HG03354 (cell line): Measurements from ENCODE around the gene XKR7.
"Not testable (repeated sequence)": the region's sequence is repeated elsewhere in the genome, so short reads cannot be mapped to it uniquely, and the experiment has no call there.

Experiments used
- ATAC-seq: cut with Tn5 transposase; IDR thresholded peaks from one replicate; pipeline ENCODE4 v1.9.1; 2021; ENCODE audit warnings: mild to moderate bottlenecking; ENCODE audit not compliant: unreplicated experiment, poor library complexity, severe bottlenecking

XKR7 gene, protein sequence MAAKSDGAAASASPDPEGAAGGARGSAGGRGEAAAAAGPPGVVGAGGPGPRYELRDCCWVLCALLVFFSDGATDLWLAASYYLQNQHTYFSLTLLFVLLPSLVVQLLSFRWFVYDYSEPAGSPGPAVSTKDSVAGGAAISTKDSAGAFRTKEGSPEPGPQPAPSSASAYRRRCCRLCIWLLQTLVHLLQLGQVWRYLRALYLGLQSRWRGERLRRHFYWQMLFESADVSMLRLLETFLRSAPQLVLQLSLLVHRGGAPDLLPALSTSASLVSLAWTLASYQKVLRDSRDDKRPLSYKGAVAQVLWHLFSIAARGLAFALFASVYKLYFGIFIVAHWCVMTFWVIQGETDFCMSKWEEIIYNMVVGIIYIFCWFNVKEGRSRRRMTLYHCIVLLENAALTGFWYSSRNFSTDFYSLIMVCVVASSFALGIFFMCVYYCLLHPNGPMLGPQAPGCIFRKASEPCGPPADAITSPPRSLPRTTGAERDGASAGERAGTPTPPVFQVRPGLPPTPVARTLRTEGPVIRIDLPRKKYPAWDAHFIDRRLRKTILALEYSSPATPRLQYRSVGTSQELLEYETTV

DNA sequence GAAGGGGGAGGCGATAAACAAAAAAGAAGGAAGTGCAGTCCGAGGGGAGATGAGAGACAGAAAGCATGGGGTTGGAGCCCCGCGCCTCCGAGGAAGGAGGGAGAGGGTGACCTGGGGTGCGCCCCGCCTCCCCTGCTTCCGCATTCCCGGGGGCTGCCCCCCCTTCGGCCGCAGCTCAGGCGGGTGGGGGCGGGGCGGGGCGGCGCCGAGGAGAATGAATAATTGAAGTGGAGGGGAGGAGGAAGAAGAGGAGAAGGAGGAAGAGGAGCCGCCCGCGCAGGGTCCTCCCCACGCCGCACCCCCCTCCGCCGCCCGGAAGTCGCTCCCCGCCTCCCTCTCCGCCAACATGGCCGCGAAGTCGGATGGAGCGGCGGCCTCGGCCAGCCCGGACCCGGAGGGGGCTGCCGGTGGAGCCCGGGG is at the start of gene XKR7:
Gene XKR7 (plus strand): TSS at position 322 of the 420 bp plus-strand sequence. CDS start 25 bp downstream, at position 347.
- ATAC-seq, result no peak

DNA sequence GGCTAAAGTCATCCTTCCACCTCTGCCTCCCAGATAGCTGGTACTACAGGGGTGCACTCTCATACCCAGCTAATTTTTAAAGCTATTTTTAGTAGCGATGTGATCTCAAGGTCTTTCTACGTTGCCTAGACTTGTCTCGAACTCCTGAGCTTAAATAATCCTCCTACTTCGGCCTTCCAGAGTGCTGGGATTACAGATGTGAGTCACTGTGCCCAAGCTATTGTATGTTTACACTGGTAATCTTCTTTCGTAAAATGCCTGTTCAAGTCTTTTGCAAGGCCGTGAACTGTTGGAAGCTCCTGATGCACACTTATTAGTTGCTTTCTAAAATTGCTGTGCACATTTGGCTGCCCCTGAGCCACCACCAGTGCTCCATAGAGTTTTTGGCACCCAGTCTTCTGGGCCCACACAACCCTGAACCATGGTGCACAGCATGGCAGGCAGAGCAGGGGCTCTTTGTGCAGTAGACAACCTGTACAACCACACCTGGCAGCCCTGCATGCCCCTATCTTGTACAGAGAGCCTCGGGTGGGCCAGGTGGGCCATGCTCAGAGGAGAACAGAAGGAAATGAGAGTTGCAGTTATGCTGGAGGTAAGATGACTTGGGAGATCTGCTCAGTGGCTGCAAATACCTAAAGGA is 49.4 kb upstream of the XKR7 start:
- ATAC-seq, result no peak

- no peak for ATAC-seq
These were observed 48.4 kb upstream of the XKR7 start for GRCh38 chr20:31919410-31920155.

DNA sequence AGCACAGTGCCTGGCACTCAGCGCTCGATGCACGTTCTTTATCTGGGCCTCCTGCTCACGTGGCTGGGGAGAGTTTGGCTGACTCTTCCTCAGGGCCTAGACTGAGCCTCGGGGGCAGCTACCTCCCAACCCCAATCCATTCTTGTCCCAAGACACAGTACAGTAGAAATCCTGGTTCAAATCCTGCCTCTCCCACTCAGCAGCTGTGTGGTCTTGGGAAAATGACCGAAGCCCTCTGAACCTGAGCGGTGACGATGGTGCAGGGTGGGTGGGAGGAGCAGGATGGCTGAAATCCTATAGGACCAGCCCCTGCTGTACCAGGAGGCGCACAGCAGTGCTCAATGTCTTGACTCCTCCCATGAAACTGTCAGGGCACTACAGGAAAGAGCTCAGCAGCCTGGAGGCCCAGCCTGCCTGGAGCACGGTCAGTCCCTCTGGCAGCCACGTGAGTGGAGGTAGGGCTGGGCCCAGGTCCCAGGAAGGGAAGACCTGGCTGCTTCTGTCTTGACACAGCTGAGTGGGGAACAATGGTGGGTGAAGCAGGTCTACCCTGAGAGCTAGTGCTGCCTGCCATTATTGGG is 47.6 kb upstream of the XKR7 start:
- ATAC-seq, result no peak

DNA sequence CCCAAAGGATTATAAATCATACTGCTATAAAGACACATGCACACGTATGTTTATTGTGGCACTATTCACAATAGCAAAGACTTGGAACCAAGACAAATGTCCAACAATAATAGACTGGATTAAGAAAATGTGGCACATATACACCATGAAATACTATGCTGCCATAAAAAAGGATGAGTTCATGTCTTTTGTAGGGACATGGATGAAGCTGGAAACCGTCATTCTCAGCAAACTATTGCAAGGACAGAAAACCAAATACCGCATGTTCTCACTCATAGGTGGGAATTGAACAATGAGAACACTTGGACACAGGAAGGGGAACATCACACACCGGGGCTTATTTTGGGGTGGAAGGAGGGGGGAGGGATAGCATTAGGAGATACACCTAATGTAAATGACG is 46.5 kb upstream of the XKR7 start:
- ATAC-seq, result not testable (repeated sequence)

- ATAC-seq, result no peak
These were observed 45.8 kb upstream of the XKR7 start for GRCh38 chr20:31922181-31922580.

GRCh38 chr20:31922588-31922987 is 45.4 kb upstream of the XKR7 start:
- ATAC-seq, result no peak

- ATAC-seq, result peak; percentile 45
These were observed 44.3 kb upstream of the XKR7 start for GRCh38 chr20:31923388-31924331.

GRCh38 chr20:31924561-31924960 is 43.4 kb upstream of the XKR7 start:
- ATAC-seq, result no peak

- ATAC-seq, result no peak
These were observed 42.3 kb upstream of the XKR7 start for GRCh38 chr20:31925631-31926030.

DNA sequence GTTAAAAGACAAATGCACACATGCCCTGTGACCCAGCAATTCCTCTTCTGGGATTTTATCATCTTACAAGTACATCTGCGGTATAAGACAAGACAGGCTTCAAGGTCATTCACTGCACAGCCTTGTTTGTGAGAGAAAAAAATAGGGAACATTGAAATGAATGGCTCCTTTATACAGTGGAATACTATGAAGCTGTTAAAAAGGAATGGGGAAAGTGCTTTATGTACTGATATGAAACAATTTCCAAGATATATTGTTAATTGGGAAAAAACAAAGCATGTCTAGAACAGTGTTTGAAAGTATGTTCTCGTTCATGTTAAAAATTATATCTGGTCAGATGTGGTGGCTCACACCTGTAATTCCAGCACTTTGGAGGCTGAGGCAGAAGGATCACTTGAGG is 41.5 kb upstream of the XKR7 start:
- no peak for ATAC-seq

- no peak for ATAC-seq
These were observed 40.3 kb upstream of the XKR7 start for GRCh38 chr20:31927627-31928159.

DNA sequence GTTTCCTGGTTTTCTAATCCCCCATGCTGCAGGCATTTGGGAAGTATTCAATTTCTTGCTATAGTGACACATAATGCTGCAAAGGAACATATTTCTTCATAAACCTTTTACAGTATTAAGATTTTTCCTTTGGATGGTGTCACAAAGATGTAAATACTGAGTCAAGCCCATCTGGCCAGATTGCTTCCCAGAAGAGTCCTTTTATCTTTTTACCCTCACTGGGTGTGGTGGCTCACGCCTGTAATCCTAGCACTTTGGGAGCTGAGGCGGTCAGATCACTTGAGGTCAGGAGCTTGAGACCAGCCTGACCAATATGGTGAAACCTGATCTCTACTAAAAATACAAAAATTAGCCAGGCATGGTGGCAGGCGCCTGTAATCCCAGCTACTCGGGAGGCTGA is 38.3 kb upstream of the XKR7 start:
- ATAC-seq, result not testable (repeated sequence)

GRCh38 chr20:31930779-31931178 is 37.2 kb upstream of the XKR7 start:
- ATAC-seq, result no peak

DNA sequence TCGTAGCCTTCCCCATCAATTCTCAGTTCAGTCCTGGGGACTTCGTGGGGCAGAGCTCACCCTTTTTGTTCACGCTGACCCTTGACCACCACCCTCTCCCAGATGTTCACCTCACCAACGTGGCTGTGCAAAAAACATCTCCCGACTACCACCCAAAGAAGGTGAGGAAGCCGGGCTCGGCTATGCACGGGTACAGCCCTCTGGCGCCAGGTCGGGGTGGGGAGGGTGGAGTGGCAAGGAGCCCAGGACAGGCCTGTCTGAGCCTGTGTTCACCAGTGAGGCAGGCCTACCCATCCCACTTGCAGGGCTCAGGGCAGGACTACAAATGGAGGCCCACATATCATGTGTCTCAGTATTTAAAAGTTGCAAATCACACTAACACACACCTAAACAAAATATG is 34.3 kb upstream of the XKR7 start:
- ATAC-seq, result no peak

DNA sequence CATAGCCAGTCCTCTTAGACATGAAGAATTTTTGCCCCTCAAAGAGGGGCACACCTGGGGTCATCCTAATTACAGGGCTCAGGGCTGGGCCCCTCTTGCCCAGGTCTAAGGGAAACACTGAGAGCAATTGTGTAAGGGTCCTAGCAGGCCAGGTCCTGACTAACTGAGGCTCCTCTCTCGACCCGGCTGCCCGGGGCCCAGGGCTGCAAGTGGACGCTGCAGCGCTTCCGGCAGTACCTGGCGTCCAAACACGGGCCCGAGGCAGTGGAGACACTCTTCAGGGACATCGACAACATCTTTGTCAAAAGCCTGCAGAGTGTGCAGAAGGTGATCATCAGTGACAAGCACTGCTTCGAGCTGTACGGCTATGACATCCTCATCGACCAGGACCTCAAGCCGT is 33.5 kb upstream of the XKR7 start:
- no peak for ATAC-seq

DNA sequence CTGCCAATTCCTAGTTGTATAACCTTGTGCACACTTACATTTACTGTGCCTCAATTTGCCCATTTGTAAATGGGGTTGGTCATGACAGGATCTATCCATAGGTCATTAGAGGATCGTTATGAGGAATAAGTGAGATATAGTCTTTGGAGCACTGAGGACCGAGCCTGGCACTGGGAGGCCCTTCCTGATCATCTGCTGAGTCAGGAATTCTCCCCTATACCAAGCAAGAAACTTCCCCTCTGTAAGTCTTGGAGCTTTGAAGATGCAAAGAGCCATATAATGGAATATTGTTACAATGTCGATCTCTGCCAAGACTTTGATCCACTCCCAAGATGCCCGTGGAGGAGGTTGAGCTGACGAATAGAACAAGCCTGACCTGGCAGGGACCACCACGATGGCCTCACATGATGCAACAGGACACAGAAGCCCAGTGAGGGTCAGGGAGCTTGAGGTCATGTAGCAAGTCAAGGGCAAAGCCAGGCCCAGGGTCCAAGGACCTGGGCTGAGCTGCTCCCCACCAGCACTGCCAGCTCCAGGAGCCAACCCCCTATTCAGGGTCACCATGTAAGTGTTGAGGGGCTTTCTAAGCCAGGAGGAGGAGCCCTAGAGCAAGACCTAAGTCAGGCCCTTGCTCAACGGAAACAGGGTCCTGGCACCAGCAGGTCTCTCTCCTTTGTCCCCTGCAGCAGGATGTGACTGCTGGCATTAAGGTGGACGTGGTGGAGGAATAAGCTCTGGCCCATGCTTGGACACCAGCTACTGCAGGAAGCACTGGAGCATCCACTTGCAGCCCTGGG is 32.8 kb upstream of the XKR7 start:
- no peak for ATAC-seq

DNA sequence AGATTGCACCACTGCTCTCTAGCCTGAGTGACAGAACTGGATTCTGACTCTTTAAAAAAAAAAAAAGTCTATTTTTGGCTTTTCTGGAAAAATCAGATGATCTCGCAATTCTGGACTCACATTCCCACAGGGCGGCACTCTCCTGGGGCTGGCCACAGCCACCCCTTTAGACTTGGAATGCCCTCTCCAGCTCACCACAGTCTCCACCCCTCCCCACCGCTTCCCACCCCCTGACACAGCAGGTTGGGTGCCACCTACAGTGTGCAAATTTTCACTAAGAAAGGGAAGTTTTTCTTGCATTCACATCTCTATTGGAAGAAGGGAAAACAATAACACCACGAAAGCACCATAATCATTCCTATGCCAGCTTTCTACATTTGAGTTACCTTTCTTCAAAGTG is 31.5 kb upstream of the XKR7 start:
- ATAC-seq, result no peak
